ENCODE measurements around the gene WFIKKN2. TPM values are rescaled to one million over a fixed set of nuclear protein-coding genes. Genes with fewer than 3 reads are reported as not detected.

Gene WFIKKN2
- total and polyA plus RNA-seq, 10 of the 15 experiments (the other 5 are each of a cell fraction or from before 2014, with no cell fraction given) = 0.06 TPM; not detected in 9

- no peak for TF ChIP-seq GATAD2B (conservative IDR thresholded peaks at IDR 0.05; ENCODE audit: low read depth)
- TF ChIP-seq POU2F2 (IDR thresholded peaks at IDR 0.05; ENCODE audit: borderline replicate concordance, low read depth, low read length) = no peak
Observed at GRCh38 chr17:50879086-50879485, 43.7 kb downstream of the WFIKKN2 start (continued).

DNA sequence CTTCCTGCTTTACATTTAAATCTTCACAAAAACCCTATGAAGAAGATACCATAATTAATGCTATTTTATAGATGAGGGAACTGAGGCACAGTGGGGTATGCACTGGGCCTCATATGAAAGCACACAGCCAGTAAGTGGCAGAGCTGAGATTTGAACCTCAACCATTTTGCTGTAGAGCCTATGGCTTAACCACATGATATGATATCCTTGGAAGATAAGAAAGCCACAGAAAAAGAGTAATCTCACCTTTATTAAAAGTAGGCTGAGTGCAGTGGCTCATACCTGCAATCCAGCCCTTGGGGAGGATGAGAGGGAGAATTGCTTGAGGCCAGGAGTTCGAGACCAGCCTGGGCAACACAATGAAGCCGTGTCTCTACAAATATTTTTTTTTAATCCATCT is 45.8 kb downstream of the WFIKKN2 start:
- no peaks in the 10 kb centered on the region for H3K79me2 ChIP-seq (ENCODE audit: control insufficient read depth, insufficient read depth, low read length)
- ChIA-PET RAD21 (ENCODE audit: unreplicated experiment) (no interaction called here), CTCF (no interaction called here), SMC1A (ENCODE audit: uncharacterized antibody, unreplicated experiment) (no interaction called here), POLR2A (interaction anchor here (0.6 kb wide), 1 partner anchor 33 kb away, joined by 4 read pairs; no protein-coding TSS in a partner anchor)
- intact Hi-C loops (cut with micrococcal nuclease; ENCODE audit: unreplicated experiment) = no loop called here
- H3K9ac ChIP-seq (ENCODE audit: control insufficient read depth, insufficient read depth, low read length) = no peak overlapping the region
- in situ Hi-C loops (cut with MboI) = no loop called here
- no peak overlapping the region for H3K27ac ChIP-seq (ENCODE audit: control insufficient read depth, insufficient read depth)
- no peak overlapping the region for H2AFZ ChIP-seq (ENCODE audit: control insufficient read depth, low read depth, low read length)
- H4K20me1 ChIP-seq (ENCODE audit: control insufficient read depth, insufficient read depth) = no peaks in the 10 kb centered on the region; the same call in 1 of the 2 replicates
- FAIRE-seq = no peak
- H3K4me2 ChIP-seq (ENCODE audit: control insufficient read depth, insufficient read depth) = no peak overlapping the region
- no peak overlapping the region for H3K4me3 ChIP-seq
- no peaks in the 10 kb centered on the region for H3K27me3 ChIP-seq (replicated peaks in 1 of 2; ENCODE audit: control insufficient read depth in 2 of 2, insufficient read depth in 2 of 2, low read length in 1 of 2)
- peaks cover 3% of the 10 kb centered on the region; the same call in 1 of the 2 replicates for H3K4me1 ChIP-seq (ENCODE audit: control insufficient read depth, insufficient read depth, low read length)
- no peaks in the 10 kb centered on the region; the same call in 2 of the 3 replicates for H3K9me3 ChIP-seq (replicated peaks; ENCODE audit: control insufficient read depth, insufficient read depth, low read length)
- no TSS peak for BruUV-seq (replicated peaks)
- TF ChIP-seq, protein P1, sequence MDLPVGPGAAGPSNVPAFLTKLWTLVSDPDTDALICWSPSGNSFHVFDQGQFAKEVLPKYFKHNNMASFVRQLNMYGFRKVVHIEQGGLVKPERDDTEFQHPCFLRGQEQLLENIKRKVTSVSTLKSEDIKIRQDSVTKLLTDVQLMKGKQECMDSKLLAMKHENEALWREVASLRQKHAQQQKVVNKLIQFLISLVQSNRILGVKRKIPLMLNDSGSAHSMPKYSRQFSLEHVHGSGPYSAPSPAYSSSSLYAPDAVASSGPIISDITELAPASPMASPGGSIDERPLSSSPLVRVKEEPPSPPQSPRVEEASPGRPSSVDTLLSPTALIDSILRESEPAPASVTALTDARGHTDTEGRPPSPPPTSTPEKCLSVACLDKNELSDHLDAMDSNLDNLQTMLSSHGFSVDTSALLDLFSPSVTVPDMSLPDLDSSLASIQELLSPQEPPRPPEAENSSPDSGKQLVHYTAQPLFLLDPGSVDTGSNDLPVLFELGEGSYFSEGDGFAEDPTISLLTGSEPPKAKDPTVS (IDR thresholded peaks at IDR 0.05; ENCODE audit: low read depth, low read length) = no peak
- TF ChIP-seq RAD51 (IDR thresholded peaks at IDR 0.05) (no peak), MYB (IDR thresholded peaks at IDR 0.05; ENCODE audit: borderline replicate concordance, low read depth, low read length) (no peak)
- DNase-seq (ENCODE audit: low read depth, low spot score) = no peak
- H3K36me3 ChIP-seq (ENCODE audit: control insufficient read depth in 2 of 2, insufficient read depth in 2 of 2, low read length in 1 of 2) = no peaks in the 10 kb centered on the region
- 66% methylated on average over 2 of the region's 2 CpGs for WGBS (ENCODE audit: insufficient coverage, insufficient replicate concordance, low lambda C conversion rate, missing lambda C conversion rate)
- no peak for ATAC-seq

Measured in GM12878 (cell line).